Activated CD8-positive, alpha-beta T cell treated with anti-CD3 and anti-CD28 coated beads for 36 hours (primary cell): Measurements from ENCODE around the gene ECI2. TPM values are rescaled to one million over a fixed set of nuclear protein-coding genes. Genes with fewer than 3 reads are reported as not detected.

Source experiments
- ATAC-seq: fragments of 200-7000 bp; cut with Tn5 transposase; one replicate; pipeline ENCODE4 v1.10.0; 2021; ENCODE audit warnings: mild to moderate bottlenecking, moderate library complexity
- CTCF ChIA-PET: fragments of 350-600 bp; sonication (Branson Sonifier 250); formaldehyde crosslinking; loops from one replicate; lab custom pipeline; 2021; ENCODE audit warnings: antibody characterized with exemption; lab: Charles Lee
- POLR2A ChIA-PET: fragments of 350-600 bp; sonication (Branson Sonifier 250); formaldehyde crosslinking; loops from one replicate; lab custom pipeline; 2021; ENCODE audit warnings: antibody characterized with exemption; lab: Charles Lee
- DNase-seq: peaks from one replicate; pipeline ENCODE4 v3.0.0-alpha.2; 2020
- H3K27ac Mint-ChIP-seq: one replicate; pipeline ENCODE4 v1.8.0; 2021; ENCODE audit warnings: mild to moderate bottlenecking, mixed read lengths
- H3K27me3 Mint-ChIP-seq: one replicate; pipeline ENCODE4 v1.8.0; 2021; ENCODE audit warnings: mixed read lengths
- H3K36me3 Mint-ChIP-seq: one replicate; pipeline ENCODE4 v1.8.0; 2021; ENCODE audit warnings: low read depth, mixed read lengths
- H3K4me1 Mint-ChIP-seq: one replicate; pipeline ENCODE4 v1.8.0; 2021; ENCODE audit warnings: low read depth, mixed read lengths
- H3K4me3 Mint-ChIP-seq: one replicate; pipeline ENCODE4 v1.8.0; 2021; ENCODE audit warnings: mild to moderate bottlenecking, moderate library complexity, mixed read lengths
- H3K9me3 Mint-ChIP-seq: one replicate; pipeline ENCODE4 v1.8.0; 2021; ENCODE audit warnings: mixed read lengths
- CTCF ChIP-seq: fragments of 200-600 bp; IDR thresholded peaks from one replicate; pipeline ENCODE4 v1.8.0; 2022; ENCODE audit warnings: antibody characterized with exemption, mild to moderate bottlenecking
- intact Hi-C: fragments of 100-400 bp; cut with micrococcal nuclease; formaldehyde crosslinking; loops from one replicate; pipeline ENCODE4 v1.10.0; 2022
- total RNA-seq, 2 experiments: library from RNA; stranded (reverse); gene quantifications; one replicate each; pipeline ENCODE4 v1.2.3, GENCODE V29; 2021

Gene ECI2
- total RNA-seq, 2 experiments from 2014 or later = 58.8 to 59.9 TPM

DNA sequence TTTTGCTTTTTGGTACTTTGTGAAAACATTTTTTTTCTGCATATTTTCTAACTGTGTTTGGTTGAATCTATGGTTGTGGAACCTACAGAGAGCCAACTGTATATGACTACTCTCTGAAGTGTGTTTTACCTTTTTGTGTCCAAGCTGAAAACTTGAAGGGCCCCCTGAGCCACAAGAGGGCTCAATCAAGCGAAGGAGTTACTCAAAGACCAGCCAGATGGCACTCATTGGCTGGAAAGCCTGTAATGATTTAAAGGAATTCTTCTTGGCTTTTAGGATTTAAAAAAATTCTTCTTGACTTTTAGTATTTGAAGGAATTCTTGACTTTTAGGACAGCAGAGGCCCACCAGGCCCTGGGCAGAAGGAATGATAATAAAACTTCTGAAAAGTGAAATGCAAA lies 27.0 kb upstream of the ECI2 start:
- no peak for TF ChIP-seq CTCF
- no peaks in the 10 kb centered on the region for H3K4me1 Mint-ChIP-seq
- ChIA-PET CTCF (interaction anchor here (2.9 kb wide), 1 partner anchor 48 kb away, joined by 8 read pairs; no protein-coding TSS in a partner anchor), POLR2A (no interaction called here)
- no peak overlapping the region for H3K27ac Mint-ChIP-seq
- no peaks in the 10 kb centered on the region for H3K36me3 Mint-ChIP-seq
- no peaks in the 10 kb centered on the region for H3K9me3 Mint-ChIP-seq
- intact Hi-C loops = no loop called here
- H3K4me3 Mint-ChIP-seq = no peak overlapping the region
- ATAC-seq (no peak), DNase-seq (no peak)
- peaks cover 3% of the 10 kb centered on the region for H3K27me3 Mint-ChIP-seq

DNA sequence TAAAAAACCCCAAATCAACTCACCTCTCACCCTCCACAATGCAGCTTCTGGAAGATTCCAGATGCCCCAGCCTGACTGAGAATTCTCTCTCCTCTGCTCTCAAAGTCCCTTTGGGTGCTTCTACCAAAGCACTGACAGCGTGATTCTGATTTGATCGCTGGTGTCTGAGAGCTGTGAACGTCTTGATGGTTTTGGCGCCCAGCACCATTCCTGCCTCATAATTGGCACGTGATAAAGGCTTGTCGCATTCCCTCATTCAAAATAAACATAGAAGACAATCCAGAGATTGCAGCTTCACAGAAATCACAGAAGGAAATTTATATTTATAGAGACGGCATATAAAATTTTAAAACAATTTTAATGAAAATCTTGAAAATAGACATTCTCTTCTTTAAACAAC lies 24.1 kb upstream of the ECI2 start:
- POLR2A ChIA-PET = no interaction called here
- Mint-ChIP-seq H3K4me3 (no peak overlapping the region), H3K36me3 (no peaks in the 10 kb centered on the region), H3K27ac (no peak overlapping the region), H3K9me3 (no peaks in the 10 kb centered on the region), H3K4me1 (peaks cover 6% of the 10 kb centered on the region), H3K27me3 (no peaks in the 10 kb centered on the region)
- no peak for TF ChIP-seq CTCF
- DNase-seq = no peak
- intact Hi-C loops = loop anchor here (5.0 kb wide), 2 partner anchors 102 to 417 kb away; no protein-coding TSS in a partner anchor
- no peak for ATAC-seq
- CTCF ChIA-PET = no interaction called here

GRCh38 chr6:4157506-4157905 lies 22.1 kb upstream of the ECI2 start:
- DNase-seq = no peak
- H3K36me3 Mint-ChIP-seq = no peaks in the 10 kb centered on the region
- POLR2A ChIA-PET = no interaction called here
- intact Hi-C loops = loop anchor here (5.0 kb wide), 2 partner anchors 100 to 415 kb away; no protein-coding TSS in a partner anchor
- CTCF ChIA-PET = interaction anchor here (1.2 to 2.9 kb wide), 2 partner anchors 24 to 53 kb away, joined by 3 to 16 read pairs; no protein-coding TSS in a partner anchor
- no peak overlapping the region for H3K4me3 Mint-ChIP-seq
- TF ChIP-seq CTCF = no peak
- no peak for ATAC-seq
- no peak overlapping the region for H3K27ac Mint-ChIP-seq
- H3K4me1 Mint-ChIP-seq = peaks cover 6% of the 10 kb centered on the region
- no peaks in the 10 kb centered on the region for H3K9me3 Mint-ChIP-seq
- H3K27me3 Mint-ChIP-seq = peaks cover 2% of the 10 kb centered on the region

- peak; percentile 80 for TF ChIP-seq CTCF
- DNase-seq = peak; percentile 91
- Mint-ChIP-seq H3K4me1 (peaks cover 6% of the 10 kb centered on the region), H3K9me3 (no peaks in the 10 kb centered on the region), H3K4me3 (no peak overlapping the region), H3K27me3 (peaks cover 6% of the 10 kb centered on the region), H3K36me3 (no peaks in the 10 kb centered on the region), H3K27ac (no peak overlapping the region)
- ChIA-PET CTCF (interaction anchor here (0.7 to 2.9 kb wide), 37 partner anchors 11 to 702 kb away, joined by 3 to 46 read pairs (median 4); partner anchors contain the start of gene ECI2), POLR2A (interaction anchor here (1.9 kb wide), 1 partner anchor 20 kb away, joined by 6 read pairs; the partner anchor contains the start of gene ECI2)
- peak; percentile 100 for ATAC-seq
- intact Hi-C loops = loop anchor here (5.0 kb wide), 2 partner anchors 99 to 414 kb away; no protein-coding TSS in a partner anchor
These were observed 20.6 kb upstream of the ECI2 start for GRCh38 chr6:4155848-4156466.

DNA sequence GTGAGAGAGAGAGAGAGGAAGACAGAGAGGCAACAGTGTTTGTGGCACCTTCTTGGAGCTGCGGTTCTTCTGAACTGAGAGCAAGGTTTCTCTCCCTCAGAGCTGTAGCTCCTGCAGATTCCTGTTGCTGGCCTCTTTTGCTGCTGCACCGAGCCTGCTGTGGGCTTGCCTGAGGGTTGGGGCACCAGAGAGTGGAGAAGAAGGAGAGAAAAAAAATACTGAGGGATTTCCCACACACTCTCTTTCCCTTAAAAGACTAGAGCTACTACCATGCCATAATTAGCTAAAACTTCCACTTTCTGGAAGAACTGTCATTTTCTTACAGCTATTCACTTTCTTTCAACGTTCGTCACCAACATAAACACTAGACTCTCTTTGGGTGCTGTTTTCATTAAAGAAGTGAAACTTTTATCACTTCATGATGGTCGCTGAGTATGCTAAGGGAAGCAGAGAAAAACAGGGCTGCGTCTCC lies 18.2 kb upstream of the ECI2 start:
- CTCF ChIA-PET = interaction anchor here (0.8 to 1.4 kb wide), 5 partner anchors 16 to 144 kb away, joined by 3 to 8 read pairs (median 3); no protein-coding TSS in a partner anchor
- ATAC-seq = no peak

More for the DNA sequence above, 18.2 kb upstream of the ECI2 start:
- Mint-ChIP-seq H3K4me1 (peaks cover 6% of the 10 kb centered on the region), H3K27ac (no peak overlapping the region), H3K27me3 (peaks cover 6% of the 10 kb centered on the region), H3K9me3 (no peaks in the 10 kb centered on the region), H3K36me3 (no peaks in the 10 kb centered on the region), H3K4me3 (no peak overlapping the region)
- no peak for TF ChIP-seq CTCF
- intact Hi-C loops = no loop called here
- no peak for DNase-seq
- POLR2A ChIA-PET = no interaction called here
